K562 (cell line): Measurements from ENCODE around the gene UBTD1. TPM values are rescaled to one million over a fixed set of nuclear protein-coding genes. Genes with fewer than 3 reads are reported as not detected.
A peak's percentile ranks its signal among the peaks of the same experiment; 100 is the strongest.

Source experiments
- ATAC-seq: fragments of 200-7000 bp; cut with Tn5 transposase; 3 replicates; pipeline ENCODE4 v1.9.1; 2020; ENCODE audit warnings: moderate library complexity
- BruUV-seq: library from RNA; stranded (reverse); fragments of 400-500 nt; replicated peaks from 2 replicates; lab custom pipeline; 2021; lab: Mats Ljungman, UMichigan
- CTCF ChIA-PET: fragments of 300-600 bp; formaldehyde crosslinking; extraction: SDS; loops from one replicate; lab custom pipeline; 2021; ENCODE audit warnings: low intra/inter-chr PET ratio; lab: Yijun Ruan, JAX
- POLR2A ChIA-PET: fragments of 300-600, 350-650 bp; sonication (Branson Sonifier 250); formaldehyde crosslinking; extraction: SDS; loops from one replicate; lab custom pipeline; 2021; ENCODE audit warnings: antibody characterized with exemption, inconsistent platforms; lab: Yijun Ruan, JAX
- DNase-seq, 4 experiments: peaks; one replicate each; pipeline versions ENCODE4 v3.0.0 to v3.0.0-alpha.2; 2011 to 2018; ENCODE audit warnings: low spot score in 3 of 4, mixed read lengths in 3 of 4; ENCODE audit errors: extremely low read depth in 1 of 4
- FAIRE-seq: peaks from 2 replicates; lab custom pipeline; 2011; peaks lifted over from hg19 to GRCh38; lab: Jason Lieb, UNC
- H2AFZ ChIP-seq: 2 replicates; pipeline ENCODE4 v1.6.0; 2011; ENCODE audit warnings: low read depth, low read length, control low read depth, inconsistent platforms
- H3K27ac ChIP-seq: fragments of 200-600 bp; 3 replicates; pipeline ENCODE4 v1.8.0; 2011; ENCODE audit warnings: low read depth, mild to moderate bottlenecking, control low read depth, inconsistent platforms, low read length, moderate library complexity, mixed read lengths; ENCODE audit errors: extremely low read depth
- H3K27me3 ChIP-seq, 2 experiments: fragments of 300-600 bp in 1 of 2; 2 replicates in 1 of 2; 3 replicates in 1 of 2; pipeline versions ENCODE4 v1.6.0 to v1.8.0; 2011; ENCODE audit warnings: inconsistent platforms in 2 of 2, low read length in 2 of 2, mild to moderate bottlenecking in 1 of 2, mixed read lengths in 1 of 2, moderate library complexity in 1 of 2; ENCODE audit not compliant: control insufficient read depth in 2 of 2, insufficient read depth in 2 of 2
- H3K36me3 ChIP-seq: fragments of 300-600 bp; 3 replicates; pipeline ENCODE4 v1.8.0; 2011; ENCODE audit warnings: mild to moderate bottlenecking, low read length, inconsistent platforms; ENCODE audit not compliant: control insufficient read depth, insufficient read depth
- H3K4me1 ChIP-seq, 2 experiments: fragments of 200-600 bp in 1 of 2; replicated peaks in 1 of 2; 2 replicates in 1 of 2; 3 replicates in 1 of 2; pipeline versions ENCODE4 v1.5.1 to v1.8.0; 2011; ENCODE audit warnings: inconsistent platforms in 2 of 2, low read length in 2 of 2, mild to moderate bottlenecking in 1 of 2, mixed read lengths in 1 of 2, moderate library complexity in 1 of 2; ENCODE audit not compliant: control insufficient read depth in 2 of 2, insufficient read depth in 2 of 2
- H3K4me2 ChIP-seq: 2 replicates; pipeline ENCODE4 v1.6.1; 2011; ENCODE audit warnings: low read length, control low read depth, inconsistent platforms, mixed read lengths; ENCODE audit not compliant: insufficient read depth
- H3K4me3 ChIP-seq: fragments of 200-600 bp; sonication (generic), shearing (Covaris generic); 2 replicates; pipeline ENCODE4 v1.5.1; 2016; ENCODE audit warnings: control low read depth, inconsistent platforms
- H3K79me2 ChIP-seq: fragments of 200-600 bp; 3 replicates; pipeline ENCODE4 v1.8.0; 2011; ENCODE audit warnings: low read length, inconsistent platforms; ENCODE audit not compliant: control insufficient read depth, insufficient read depth
- H3K9ac ChIP-seq, 2 experiments: 2 replicates each; pipeline versions ENCODE4 v1.6.0 to v1.6.1; 2011; ENCODE audit warnings: low read depth in 2 of 2, low read length in 2 of 2, control low read depth in 1 of 2, inconsistent platforms in 1 of 2, mild to moderate bottlenecking in 1 of 2, mixed read lengths in 1 of 2; ENCODE audit not compliant: insufficient read depth in 1 of 2
- H3K9me1 ChIP-seq: one replicate; pipeline ENCODE4 v1.6.0; 2011; ENCODE audit warnings: inconsistent platforms, mild to moderate bottlenecking, low read length, moderate library complexity; ENCODE audit not compliant: control insufficient read depth, insufficient read depth
- H3K9me3 ChIP-seq: replicated peaks from 2 replicates; pipeline ENCODE4 v1.5.1; 2011; ENCODE audit warnings: low read depth, low read length, inconsistent platforms; ENCODE audit not compliant: control insufficient read depth, insufficient read depth
- H4K20me1 ChIP-seq: replicated peaks from 2 replicates; pipeline ENCODE4 v1.6.1; 2011; ENCODE audit warnings: low read length, inconsistent platforms, mixed read lengths; ENCODE audit not compliant: control insufficient read depth, insufficient read depth
- OTX1 ChIP-seq: fragments of 450-650 bp; formaldehyde crosslinking; IDR thresholded peaks from 2 replicates; pipeline ENCODE4 v1.4.0; 2022; ENCODE audit warnings: mild to moderate bottlenecking
- PTBP1 ChIP-seq: fragments of 200-400 bp; formaldehyde crosslinking; IDR thresholded peaks from 2 replicates; pipeline ENCODE4 v1.6.1; 2017; ENCODE audit warnings: low read depth, low read length
- RBM14 ChIP-seq: fragments of 200-400 bp; formaldehyde crosslinking; IDR thresholded peaks from 2 replicates; pipeline ENCODE4 v1.6.1; 2018; ENCODE audit warnings: low read depth, mild to moderate bottlenecking, low read length, moderate library complexity, borderline replicate concordance; ENCODE audit not compliant: insufficient read depth
- RBM39 ChIP-seq: fragments of 200-400 bp; formaldehyde crosslinking; optimal IDR thresholded peaks from 2 replicates; pipeline ENCODE3; 2018; ENCODE audit warnings: low read depth, low read length
- ZC3H8 ChIP-seq: fragments of 450-650 bp; IDR thresholded peaks from 2 replicates; pipeline ENCODE4 v1.6.1; 2017
- ZNF146 ChIP-seq: IDR thresholded peaks from one replicate; pipeline ENCODE4 v1.6.1; 2018; ENCODE audit warnings: missing compliant biosample characterization; ENCODE audit not compliant: unreplicated experiment
- ZNF766 ChIP-seq: fragments of 200-800 bp; sonication (Bioruptor generic); conservative IDR thresholded peaks from 2 replicates; pipeline ENCODE4 v1.6.1; 2016; ENCODE audit warnings: missing genetic modification characterization, missing compliant biosample characterization
- whole genome bisulfite sequencing: fragments of 100-300 bp; shearing (Covaris generic); methylation state at CpG from one replicate; pipeline ENCODE4 v1.1.6; 2016; ENCODE audit warnings: low coverage, mixed read lengths; ENCODE audit not compliant: insufficient coverage; ENCODE audit errors: missing lambda C conversion rate; 5-methylcytosine and 5-hydroxymethylcytosine counted together
- in situ Hi-C: fragments of 300-500 bp; cut with MboI; formaldehyde crosslinking; loops from 4 replicates; pipeline ENCODE4 v1.15.0; 2018; ENCODE audit warnings: inconsistent platforms, mixed read lengths
- intact Hi-C: fragments of 100-400 bp; cut with micrococcal nuclease; formaldehyde crosslinking; loops from 2 replicates; pipeline ENCODE4 v1.14.2; 2022
- polyA plus RNA-seq, 8 experiments: library from polyadenylated mRNA; depleted of rRNA in 4 of 8; stranded (reverse) in 5 of 8; unstranded in 3 of 8; fragments of >200 nt; fragmentation: Nextera tagmentation in 2 of 8; fragmentation: Illumina TruSeq in 1 of 8; extraction: Ambion mirVana in 2 of 8; extraction: Trizol in 1 of 8; gene quantifications; 2 replicates each; pipeline versions ENCODE4 v1.2.1 to v1.2.3, GENCODE V29; 2011 to 2014; ENCODE audit warnings: inconsistent platforms in 1 of 8, missing spikeins in 1 of 8
- total RNA-seq, 7 experiments: library from RNA; depleted of rRNA in 6 of 7; stranded (reverse); fragments of >200 nt in 6 of 7; fragmentation: Illumina TruSeq in 2 of 7; extraction: Trizol in 2 of 7; gene quantifications; 2 replicates each; pipeline versions ENCODE4 v1.2.1 to v1.2.3, GENCODE V29; 2011 to 2021; ENCODE audit warnings: low replicate concordance in 1 of 7

Gene UBTD1
- total and polyA plus RNA-seq, 9 of the 15 experiments (the other 6 are each of a cell fraction or from before 2014, with no cell fraction given), result 0.08 to 1.6 (median 0.81) TPM; not detected in 1

DNA sequence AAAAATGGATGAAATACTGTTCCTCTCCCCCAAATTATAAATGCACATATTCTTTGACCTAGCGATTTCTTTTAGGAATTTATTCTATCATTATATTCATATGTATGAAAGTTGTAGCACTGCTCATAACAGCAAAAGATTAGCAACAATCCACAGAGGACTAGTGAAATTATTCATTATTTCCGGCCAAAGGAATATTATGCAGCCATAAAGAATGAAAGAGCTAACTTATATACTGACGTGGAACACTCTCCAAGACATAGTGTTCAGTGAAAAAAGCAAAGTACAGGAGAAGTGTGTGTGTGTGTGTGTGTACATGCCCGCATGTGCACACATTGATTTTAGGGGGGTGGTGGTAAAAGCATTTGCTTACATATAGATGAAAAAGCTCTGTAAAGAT lies 23.8 kb upstream of the UBTD1 start:
- FAIRE-seq, result no peak
- no peak for DNase-seq
- WGBS, result 95% methylated on average over 4 of the region's 4 CpGs
- H3K27me3 ChIP-seq, result no peaks in the 10 kb centered on the region
- H3K27ac ChIP-seq, result no peak overlapping the region
- no peak overlapping the region for H3K4me3 ChIP-seq
- CTCF ChIA-PET, result no interaction called here
- no TSS peak for BruUV-seq
- intact Hi-C loops (no loop called here), in situ Hi-C loops (no loop called here)
- TF ChIP-seq OTX1 (CRISPR knock-in tag), result no peak
- TF ChIP-seq PTBP1, result no peak
- TF ChIP-seq ZNF766, result no peak
- no peak for TF ChIP-seq RBM14
- TF ChIP-seq RBM39, result no peak
- no peak for TF ChIP-seq ZC3H8
- peak; percentile 61 for TF ChIP-seq ZNF146 (CRISPR knock-in tag)
- no peaks in the 10 kb centered on the region for H3K79me2 ChIP-seq
- H3K9me1 ChIP-seq, result no peaks in the 10 kb centered on the region
- no peak for ATAC-seq
- H3K9me3 ChIP-seq, result no peaks in the 10 kb centered on the region
- no peak overlapping the region for H2AFZ ChIP-seq
- POLR2A ChIA-PET, result interaction anchor here (0.8 kb wide), 1 partner anchor 9 kb away, joined by 3 read pairs; no protein-coding TSS in a partner anchor
- H3K9ac ChIP-seq, result no peak overlapping the region
- no peak overlapping the region for H3K4me2 ChIP-seq
- H3K36me3 ChIP-seq, result peaks cover 82% of the 10 kb centered on the region
- no peaks in the 10 kb centered on the region for H3K4me1 ChIP-seq
- no peaks in the 10 kb centered on the region for H4K20me1 ChIP-seq
